T-helper 17 cell (primary cell): Measurements from ENCODE around the gene ABL2. TPM values are rescaled to one million over a fixed set of nuclear protein-coding genes. Genes with fewer than 3 reads are reported as not detected.
"Not testable (repeated sequence)": the region's sequence is repeated elsewhere in the genome, so short reads cannot be mapped to it uniquely, and the experiment has no call there.

ENCODE experiments used
- ATAC-seq: fragments of 150-1000 bp; cut with Tn5 transposase; 2 replicates; pipeline ENCODE4 v1.10.0; 2021; ENCODE audit warnings: mild to moderate bottlenecking, moderate library complexity
- DNase-seq, 3 donors: peaks; one replicate each; pipeline versions ENCODE4 v3.0.0 to v3.0.0-alpha.2; 2020 to 2021
- H3K9me3 ChIP-seq: one replicate; pipeline ENCODE4 v1.7.0; 2013; ENCODE audit warnings: low read length, mild to moderate bottlenecking; ENCODE audit not compliant: control insufficient read depth, poor library complexity, severe bottlenecking
- H3K27ac Mint-ChIP-seq: one replicate; pipeline ENCODE4 v1.8.0; 2022; ENCODE audit warnings: mild to moderate bottlenecking, moderate library complexity, mixed read lengths
- H3K27me3 Mint-ChIP-seq: one replicate; pipeline ENCODE4 v1.8.0; 2022; ENCODE audit warnings: mixed read lengths
- H3K36me3 Mint-ChIP-seq: one replicate; pipeline ENCODE4 v1.8.0; 2022; ENCODE audit warnings: low read depth, mixed read lengths
- H3K4me1 Mint-ChIP-seq: one replicate; pipeline ENCODE4 v1.8.0; 2022; ENCODE audit warnings: mild to moderate bottlenecking, mixed read lengths
- H3K4me3 Mint-ChIP-seq: one replicate; pipeline ENCODE4 v1.8.0; 2022; ENCODE audit warnings: mild to moderate bottlenecking, moderate library complexity, mixed read lengths
- total RNA-seq, 4 donors: library from RNA in 2 of 4; stranded (reverse) in 2 of 4; gene quantifications; one replicate each; pipeline ENCODE4 v1.2.3 and lab custom pipeline; 2022 to 2026

ABL2 gene
- total RNA-seq, 2 donors from 2014 or later, result 12.5 to 15.3 TPM

GRCh38 chr1:179177182-179177581, 52.3 kb downstream of the ABL2 start:
- peaks cover 7% of the 10 kb centered on the region for H3K4me1 Mint-ChIP-seq
- no peaks in the 10 kb centered on the region for H3K27me3 Mint-ChIP-seq
- H3K4me3 Mint-ChIP-seq, result no peak overlapping the region
- no peaks in the 10 kb centered on the region for H3K9me3 ChIP-seq
- no peaks in the 10 kb centered on the region for H3K36me3 Mint-ChIP-seq
- no peak for DNase-seq
- ATAC-seq, result no peak
- no peak overlapping the region for H3K27ac Mint-ChIP-seq

- no peaks in the 10 kb centered on the region for H3K27me3 Mint-ChIP-seq
- H3K4me3 Mint-ChIP-seq, result no peak overlapping the region
- DNase-seq (no peak), ATAC-seq (no peak)
- no peaks in the 10 kb centered on the region for H3K9me3 ChIP-seq
- peaks cover 3% of the 10 kb centered on the region for H3K4me1 Mint-ChIP-seq
- no peak overlapping the region for H3K27ac Mint-ChIP-seq
- no peaks in the 10 kb centered on the region for H3K36me3 Mint-ChIP-seq
Observed at GRCh38 chr1:179175011-179175841, 54.3 kb downstream of the ABL2 start.

- not testable (repeated sequence) for H3K27me3 Mint-ChIP-seq
Observed at GRCh38 chr1:179170468-179170770, 59.1 kb downstream of the ABL2 start.

GRCh38 chr1:179169616-179170467, 59.6 kb downstream of the ABL2 start:
- ATAC-seq, result no peak
- Mint-ChIP-seq H3K4me3 (no peak overlapping the region), H3K4me1 (peaks cover 9% of the 10 kb centered on the region), H3K36me3 (no peaks in the 10 kb centered on the region), H3K27me3 (no peaks in the 10 kb centered on the region), H3K27ac (no peak overlapping the region)
- H3K9me3 ChIP-seq, result no peaks in the 10 kb centered on the region
- DNase-seq, result no peak

More at GRCh38 chr1:179170468-179170770, 59.1 kb downstream of the ABL2 start:
- not testable (repeated sequence) for H3K9me3 ChIP-seq, H3K27ac Mint-ChIP-seq, H3K36me3 Mint-ChIP-seq, H3K4me1 Mint-ChIP-seq, DNase-seq, H3K4me3 Mint-ChIP-seq, ATAC-seq

- Mint-ChIP-seq H3K4me1 (peaks cover 9% of the 10 kb centered on the region), H3K27me3 (no peaks in the 10 kb centered on the region)
- no peak for ATAC-seq
Observed at GRCh38 chr1:179168536-179168935, 60.9 kb downstream of the ABL2 start.

GRCh38 chr1:179167955-179168354, 61.5 kb downstream of the ABL2 start:
- Mint-ChIP-seq H3K4me3 (no peak overlapping the region), H3K27ac (no peak overlapping the region), H3K4me1 (peaks cover 9% of the 10 kb centered on the region), H3K27me3 (no peaks in the 10 kb centered on the region), H3K36me3 (no peaks in the 10 kb centered on the region)
- DNase-seq, result no peak
- H3K9me3 ChIP-seq, result no peaks in the 10 kb centered on the region
- no peak for ATAC-seq

More at GRCh38 chr1:179168536-179168935, 60.9 kb downstream of the ABL2 start:
- DNase-seq, result no peak
- H3K9me3 ChIP-seq, result no peaks in the 10 kb centered on the region
- no peaks in the 10 kb centered on the region for H3K36me3 Mint-ChIP-seq
- H3K27ac Mint-ChIP-seq, result no peak overlapping the region
- no peak overlapping the region for H3K4me3 Mint-ChIP-seq

- peaks cover 9% of the 10 kb centered on the region for H3K4me1 Mint-ChIP-seq
- H3K36me3 Mint-ChIP-seq, result no peaks in the 10 kb centered on the region
- no peaks in the 10 kb centered on the region for H3K27me3 Mint-ChIP-seq
- DNase-seq, result no peak
- no peaks in the 10 kb centered on the region for H3K9me3 ChIP-seq
- H3K4me3 Mint-ChIP-seq, result no peak overlapping the region
- no peak for ATAC-seq
- no peak overlapping the region for H3K27ac Mint-ChIP-seq
Observed at GRCh38 chr1:179167418-179167777, 62.1 kb downstream of the ABL2 start.

GRCh38 chr1:179166663-179167417, 62.6 kb downstream of the ABL2 start:
- ATAC-seq, result no peak
- H3K4me1 Mint-ChIP-seq, result peaks cover 9% of the 10 kb centered on the region

GRCh38 chr1:179164494-179164893, 65.0 kb downstream of the ABL2 start:
- ATAC-seq (no peak), DNase-seq (no peak)
- Mint-ChIP-seq H3K36me3 (no peaks in the 10 kb centered on the region), H3K27me3 (no peaks in the 10 kb centered on the region), H3K4me3 (no peak overlapping the region), H3K4me1 (peaks cover 11% of the 10 kb centered on the region), H3K27ac (no peak overlapping the region)
- H3K9me3 ChIP-seq, result no peaks in the 10 kb centered on the region

More at GRCh38 chr1:179166663-179167417, 62.6 kb downstream of the ABL2 start:
- H3K27me3 Mint-ChIP-seq, result no peaks in the 10 kb centered on the region
- DNase-seq, result no peak
- H3K4me3 Mint-ChIP-seq, result no peak overlapping the region
- no peak overlapping the region for H3K27ac Mint-ChIP-seq
- H3K36me3 Mint-ChIP-seq, result no peaks in the 10 kb centered on the region
- no peaks in the 10 kb centered on the region for H3K9me3 ChIP-seq

- no peak for DNase-seq
- no peaks in the 10 kb centered on the region for H3K27me3 Mint-ChIP-seq
- no peaks in the 10 kb centered on the region for H3K36me3 Mint-ChIP-seq
- H3K4me3 Mint-ChIP-seq, result no peak overlapping the region
- ATAC-seq, result no peak
- no peak overlapping the region for H3K27ac Mint-ChIP-seq
- peaks cover 13% of the 10 kb centered on the region for H3K4me1 Mint-ChIP-seq
- H3K9me3 ChIP-seq, result no peaks in the 10 kb centered on the region
Observed at GRCh38 chr1:179156708-179157107, 72.8 kb downstream of the ABL2 start.

GRCh38 chr1:179156026-179156425, 73.5 kb downstream of the ABL2 start:
- Mint-ChIP-seq H3K27me3 (no peaks in the 10 kb centered on the region), H3K4me1 (peaks cover 13% of the 10 kb centered on the region), H3K4me3 (no peak overlapping the region), H3K27ac (no peak overlapping the region), H3K36me3 (no peaks in the 10 kb centered on the region)
- no peaks in the 10 kb centered on the region for H3K9me3 ChIP-seq
- ATAC-seq (no peak), DNase-seq (no peak)

GRCh38 chr1:179155615-179156014, 73.9 kb downstream of the ABL2 start:
- no peak for DNase-seq
- peaks cover 13% of the 10 kb centered on the region for H3K4me1 Mint-ChIP-seq
- no peak overlapping the region for H3K27ac Mint-ChIP-seq
- H3K4me3 Mint-ChIP-seq, result no peak overlapping the region
- ATAC-seq, result no peak
- no peaks in the 10 kb centered on the region for H3K36me3 Mint-ChIP-seq
- no peaks in the 10 kb centered on the region for H3K9me3 ChIP-seq
- H3K27me3 Mint-ChIP-seq, result no peaks in the 10 kb centered on the region

GRCh38 chr1:179154437-179154836, 75.0 kb downstream of the ABL2 start:
- H3K4me3 Mint-ChIP-seq, result no peak overlapping the region
- peaks cover 13% of the 10 kb centered on the region for H3K4me1 Mint-ChIP-seq
- ATAC-seq (no peak), DNase-seq (no peak)
- H3K36me3 Mint-ChIP-seq, result no peaks in the 10 kb centered on the region
- H3K27me3 Mint-ChIP-seq, result no peaks in the 10 kb centered on the region
- no peak overlapping the region for H3K27ac Mint-ChIP-seq
- no peaks in the 10 kb centered on the region for H3K9me3 ChIP-seq
